GM18507 (cell line): ENCODE data around the gene GNMT.
A peak's percentile ranks its signal among the peaks of the same experiment; 100 is the strongest.

ENCODE experiments used
- DNase-seq: peaks from one replicate; pipeline ENCODE4 v3.0.0; 2011; ENCODE audit warnings: low read depth; ENCODE audit not compliant: insufficient read length; ENCODE audit errors: extremely low spot score
- FAIRE-seq: peaks from 2 replicates; lab custom pipeline; 2011; peaks lifted over from hg19 to GRCh38; lab: Jason Lieb, UNC

GNMT gene

DNA sequence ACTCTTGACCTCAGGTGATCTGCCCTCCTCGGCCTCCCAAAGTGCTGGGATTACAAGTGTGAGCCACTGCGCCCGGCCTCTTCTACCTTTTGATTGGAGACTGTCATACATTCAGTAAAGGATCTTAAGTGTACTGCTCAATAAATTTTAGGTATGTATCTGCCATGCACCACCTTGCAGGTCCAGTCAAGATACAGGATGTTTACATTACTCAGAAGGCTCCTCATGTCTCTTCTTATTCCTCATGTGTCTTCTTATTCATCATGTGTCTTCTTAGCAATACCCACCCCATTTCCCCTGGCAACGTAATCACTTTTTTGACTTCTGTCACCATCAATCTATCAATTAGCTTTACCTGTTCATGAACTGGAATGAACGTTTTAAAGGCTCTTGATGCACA lies 45.3 kb downstream of the GNMT start:
- no peak for DNase-seq
- FAIRE-seq = no peak

DNA sequence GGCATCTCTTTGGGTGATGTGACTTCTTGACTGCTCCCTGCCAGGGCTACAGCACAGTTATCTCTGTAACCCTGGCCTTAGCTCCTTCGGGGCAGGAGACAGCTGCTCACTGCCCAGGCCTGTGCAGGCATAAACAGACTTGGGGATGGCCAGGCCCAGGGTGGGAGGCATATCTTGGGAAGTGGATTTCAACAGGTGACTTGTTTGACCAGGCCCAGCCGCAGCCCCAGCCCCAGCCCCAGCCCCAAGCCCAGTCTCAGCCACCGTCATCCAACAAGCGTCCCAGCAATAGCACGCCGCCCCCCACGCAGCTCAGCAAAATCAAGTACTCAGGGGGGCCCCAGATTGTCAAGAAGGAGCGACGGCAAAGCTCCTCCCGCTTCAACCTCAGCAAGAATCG lies 45.7 kb downstream of the GNMT start:
- FAIRE-seq = no peak
- no peak for DNase-seq

DNA sequence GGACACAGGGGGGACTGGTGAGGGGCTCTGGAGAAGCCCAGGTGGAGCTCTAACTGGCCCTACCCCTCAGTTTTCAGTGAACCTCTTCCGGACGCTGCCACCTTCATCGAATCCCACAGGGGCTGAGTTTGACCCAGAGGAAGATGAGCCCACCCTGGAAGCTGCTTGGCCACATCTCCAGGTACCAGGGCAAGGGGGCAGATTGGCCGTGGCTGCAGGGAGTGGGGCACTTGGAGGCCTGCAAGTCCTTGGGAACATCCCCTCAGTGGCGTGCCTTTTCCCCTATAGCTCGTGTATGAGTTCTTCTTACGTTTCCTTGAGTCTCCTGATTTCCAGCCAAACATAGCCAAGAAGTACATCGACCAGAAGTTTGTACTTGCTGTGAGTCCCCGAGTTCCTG lies 46.6 kb downstream of the GNMT start:
- FAIRE-seq = no peak
- DNase-seq = no peak

DNA sequence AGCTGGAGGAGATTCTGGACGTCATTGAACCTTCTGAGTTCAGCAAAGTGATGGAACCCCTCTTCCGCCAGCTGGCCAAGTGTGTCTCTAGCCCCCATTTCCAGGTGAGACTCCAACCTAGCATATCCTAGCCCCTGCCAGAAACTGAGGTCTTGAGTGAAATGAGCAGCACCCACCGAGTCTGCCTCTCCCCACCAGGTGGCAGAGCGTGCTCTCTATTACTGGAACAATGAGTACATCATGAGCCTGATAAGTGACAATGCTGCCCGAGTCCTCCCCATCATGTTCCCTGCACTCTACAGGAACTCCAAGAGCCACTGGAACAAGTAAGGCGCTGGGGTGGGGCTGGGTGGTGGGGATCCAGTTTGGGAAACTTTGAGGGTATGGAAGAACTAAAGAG lies 48.6 kb downstream of the GNMT start:
- DNase-seq (no peak), FAIRE-seq (peak; percentile 9)

DNA sequence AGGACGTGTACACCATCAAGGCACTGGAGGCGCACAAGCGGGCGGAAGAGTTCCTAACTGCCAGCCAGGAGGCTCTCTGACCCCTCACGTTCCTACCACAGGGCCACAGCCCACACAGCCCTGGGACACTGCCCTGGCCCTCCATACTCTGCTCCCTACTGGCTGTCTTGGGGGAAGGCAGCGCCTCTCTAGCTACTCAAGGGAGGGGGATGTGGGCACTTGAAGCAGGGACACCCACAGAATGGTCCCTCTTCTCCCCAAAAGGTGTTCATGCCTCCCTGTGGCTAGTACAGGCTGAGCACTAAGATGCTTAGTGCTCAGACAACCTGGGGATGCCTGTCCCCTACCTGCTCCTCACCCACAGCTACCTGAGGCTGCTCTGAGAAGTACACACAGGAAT lies 50.7 kb downstream of the GNMT start:
- no peak for FAIRE-seq
- DNase-seq = no peak

DNA sequence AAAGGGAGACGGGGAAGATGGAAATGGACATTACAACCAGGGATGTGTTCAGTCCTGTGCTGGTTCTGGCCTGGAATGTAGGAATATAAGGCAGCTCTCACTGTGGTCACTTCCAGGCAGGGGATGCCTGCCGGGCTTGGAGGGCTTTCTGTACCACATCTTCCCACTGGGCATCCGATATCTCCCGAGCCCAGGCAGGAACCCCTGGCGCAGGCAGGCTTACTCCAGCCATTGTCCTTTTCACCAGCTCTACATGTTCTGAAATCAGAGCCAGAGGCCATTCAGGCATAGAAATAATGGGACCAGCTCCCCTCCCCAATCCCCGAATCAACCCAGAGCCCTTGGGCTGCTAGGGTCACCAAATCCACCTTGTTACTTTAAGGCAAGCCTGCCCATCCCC lies 51.8 kb downstream of the GNMT start:
- DNase-seq = no peak
- no peak for FAIRE-seq

DNA sequence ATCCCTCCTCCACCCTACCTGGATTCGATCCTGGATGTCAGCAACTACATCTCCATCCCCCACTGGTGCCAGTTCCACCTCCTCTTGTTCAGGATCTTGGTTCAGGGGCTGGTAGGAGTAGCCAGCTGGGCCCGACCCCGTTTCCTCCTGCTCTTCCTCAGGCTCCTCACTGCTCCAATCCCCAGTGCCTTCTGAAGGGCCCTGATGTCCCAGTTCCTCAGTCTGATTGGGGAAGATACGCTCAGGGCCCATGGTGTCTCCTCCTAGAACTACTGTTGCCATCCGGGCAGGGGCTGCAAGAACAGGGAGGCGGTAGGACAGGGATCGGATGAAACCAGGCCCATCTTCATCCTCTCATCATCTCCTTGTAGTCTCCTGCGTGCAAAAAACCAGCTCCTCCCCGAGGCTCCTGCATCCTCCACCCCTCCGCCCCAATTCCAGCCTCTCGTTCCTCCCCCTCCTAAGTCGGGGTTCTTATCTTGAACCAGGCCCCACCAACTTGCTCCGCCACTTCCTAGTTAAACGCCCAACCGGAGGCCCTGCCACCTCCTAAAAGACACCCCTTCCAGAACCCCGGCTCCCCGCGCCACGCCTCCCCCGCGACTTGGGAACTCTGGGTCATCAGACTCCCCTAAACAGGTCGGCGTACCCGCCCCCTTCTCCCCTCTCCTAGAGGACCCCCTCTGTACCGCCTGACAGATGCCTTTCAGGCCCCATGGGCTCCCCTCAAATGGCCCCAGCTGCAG lies 52.7 kb downstream of the GNMT start:
- no peak for FAIRE-seq
- no peak for DNase-seq
